Measurements from ENCODE around the gene E4F1.

DNA sequence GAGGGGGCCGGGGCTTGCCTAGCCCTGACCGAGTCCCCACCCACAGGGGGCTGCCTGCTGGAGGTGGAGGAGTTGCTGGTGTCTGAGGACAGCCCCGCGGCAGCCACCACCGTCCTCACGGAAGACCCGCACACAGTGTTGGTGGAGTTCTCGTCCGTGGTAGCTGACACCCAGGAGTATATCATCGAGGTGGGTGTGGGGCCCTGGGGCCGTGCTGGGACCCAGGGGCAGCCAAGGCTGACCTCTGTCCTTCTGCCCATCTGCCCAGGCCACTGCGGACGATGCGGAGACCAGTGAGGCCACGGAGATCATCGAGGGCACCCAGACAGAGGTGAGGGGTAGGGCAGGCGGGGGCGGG lies 11.4 kb downstream of the E4F1 start:
- no peak for TF ChIP-seq TAF1 (IDR thresholded peaks at IDR 0.05; ENCODE audit: low read depth, low read length)
- TF ChIP-seq, protein P1, sequence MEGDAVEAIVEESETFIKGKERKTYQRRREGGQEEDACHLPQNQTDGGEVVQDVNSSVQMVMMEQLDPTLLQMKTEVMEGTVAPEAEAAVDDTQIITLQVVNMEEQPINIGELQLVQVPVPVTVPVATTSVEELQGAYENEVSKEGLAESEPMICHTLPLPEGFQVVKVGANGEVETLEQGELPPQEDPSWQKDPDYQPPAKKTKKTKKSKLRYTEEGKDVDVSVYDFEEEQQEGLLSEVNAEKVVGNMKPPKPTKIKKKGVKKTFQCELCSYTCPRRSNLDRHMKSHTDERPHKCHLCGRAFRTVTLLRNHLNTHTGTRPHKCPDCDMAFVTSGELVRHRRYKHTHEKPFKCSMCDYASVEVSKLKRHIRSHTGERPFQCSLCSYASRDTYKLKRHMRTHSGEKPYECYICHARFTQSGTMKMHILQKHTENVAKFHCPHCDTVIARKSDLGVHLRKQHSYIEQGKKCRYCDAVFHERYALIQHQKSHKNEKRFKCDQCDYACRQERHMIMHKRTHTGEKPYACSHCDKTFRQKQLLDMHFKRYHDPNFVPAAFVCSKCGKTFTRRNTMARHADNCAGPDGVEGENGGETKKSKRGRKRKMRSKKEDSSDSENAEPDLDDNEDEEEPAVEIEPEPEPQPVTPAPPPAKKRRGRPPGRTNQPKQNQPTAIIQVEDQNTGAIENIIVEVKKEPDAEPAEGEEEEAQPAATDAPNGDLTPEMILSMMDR (IDR thresholded peaks at IDR 0.05; ENCODE audit: control extremely low read depth in 1 of 3, insufficient read depth in 1 of 3, low read depth in 1 of 3, low read length in 3 of 3), result no peak
- TF ChIP-seq YY1 (IDR thresholded peaks at IDR 0.05; ENCODE audit: low read depth, low read length), result no peak
- no peak for TF ChIP-seq POLR2AphosphoS5 (IDR thresholded peaks at IDR 0.05; ENCODE audit: low read depth, low read length)
- TF ChIP-seq, protein P2, sequence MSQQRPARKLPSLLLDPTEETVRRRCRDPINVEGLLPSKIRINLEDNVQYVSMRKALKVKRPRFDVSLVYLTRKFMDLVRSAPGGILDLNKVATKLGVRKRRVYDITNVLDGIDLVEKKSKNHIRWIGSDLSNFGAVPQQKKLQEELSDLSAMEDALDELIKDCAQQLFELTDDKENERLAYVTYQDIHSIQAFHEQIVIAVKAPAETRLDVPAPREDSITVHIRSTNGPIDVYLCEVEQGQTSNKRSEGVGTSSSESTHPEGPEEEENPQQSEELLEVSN (IDR thresholded peaks at IDR 0.05), result no peak
- no peak for TF ChIP-seq ATF3 (IDR thresholded peaks at IDR 0.05; ENCODE audit: insufficient read depth, low read depth, low read length)
- TF ChIP-seq MAFK (IDR thresholded peaks at IDR 0.05; ENCODE audit: low read depth, low read length), result no peak
- no peak for TF ChIP-seq POLR2A (IDR thresholded peaks at IDR 0.05; ENCODE audit: control extremely low read depth in 1 of 2, low read depth in 2 of 2, low read length in 2 of 2)
- TF ChIP-seq SRF (IDR thresholded peaks at IDR 0.05; ENCODE audit: low read depth, low read length), result no peak
- no peak for TF ChIP-seq TEAD4 (IDR thresholded peaks at IDR 0.05; ENCODE audit: low read depth, low read length)
- no peak for TF ChIP-seq EZH2 (IDR thresholded peaks at IDR 0.05; ENCODE audit: low read depth, low read length, severe bottlenecking)
